Neutrophil (primary cell): Measurements from ENCODE around the gene LBH.

Experiments
- H3K27ac ChIP-seq: fragments of 200-600 bp; sonication (generic); 2 replicates; pipeline ENCODE4 v1.5.1; 2016; ENCODE audit warnings: mild to moderate bottlenecking, moderate library complexity
- H3K27me3 ChIP-seq: fragments of 200-600 bp; sonication (generic); 2 replicates; pipeline ENCODE4 v1.6.0; 2016; ENCODE audit warnings: mild to moderate bottlenecking
- H3K36me3 ChIP-seq: fragments of 200-600 bp; sonication (generic); 2 replicates; pipeline ENCODE4 v1.5.1; 2017
- H3K4me1 ChIP-seq, 2 experiments: fragments of 200-600 bp in 1 of 2; sonication (generic) in 1 of 2; 1 replicate in 1 of 2; 2 replicates in 1 of 2; pipeline versions ENCODE4 v1.5.1 to v1.6.1; 2013 to 2016; ENCODE audit warnings: low read depth in 1 of 2, low read length in 1 of 2, mild to moderate bottlenecking in 1 of 2, moderate library complexity in 1 of 2; ENCODE audit not compliant: control insufficient read depth in 1 of 2, insufficient read depth in 1 of 2
- H3K4me3 ChIP-seq, 2 experiments: fragments of 200-600 bp in 1 of 2; sonication (generic) in 1 of 2; 1 replicate in 1 of 2; 2 replicates in 1 of 2; pipeline ENCODE4 v1.5.1; 2013 to 2016; ENCODE audit warnings: low read depth in 1 of 2, low read length in 1 of 2, mild to moderate bottlenecking in 1 of 2, moderate library complexity in 1 of 2
- H3K9me3 ChIP-seq: fragments of 200-600 bp; sonication (generic); 2 replicates; pipeline ENCODE4 v1.5.1; 2016
- TF ChIP-seq, protein P1 (sequence below): fragments of 200-600 bp; sonication (generic); IDR thresholded peaks from 2 replicates; pipeline ENCODE4 v1.5.1; 2016; ENCODE audit warnings: antibody characterized with exemption

The LBH gene

GRCh38 chr2:30250421-30250820 is 19.1 kb downstream of the LBH start:
- no peak overlapping the region for H3K27ac ChIP-seq
- no peak overlapping the region for H3K4me3 ChIP-seq
- H3K9me3 ChIP-seq, result no peaks in the 10 kb centered on the region
- TF ChIP-seq, protein P1, sequence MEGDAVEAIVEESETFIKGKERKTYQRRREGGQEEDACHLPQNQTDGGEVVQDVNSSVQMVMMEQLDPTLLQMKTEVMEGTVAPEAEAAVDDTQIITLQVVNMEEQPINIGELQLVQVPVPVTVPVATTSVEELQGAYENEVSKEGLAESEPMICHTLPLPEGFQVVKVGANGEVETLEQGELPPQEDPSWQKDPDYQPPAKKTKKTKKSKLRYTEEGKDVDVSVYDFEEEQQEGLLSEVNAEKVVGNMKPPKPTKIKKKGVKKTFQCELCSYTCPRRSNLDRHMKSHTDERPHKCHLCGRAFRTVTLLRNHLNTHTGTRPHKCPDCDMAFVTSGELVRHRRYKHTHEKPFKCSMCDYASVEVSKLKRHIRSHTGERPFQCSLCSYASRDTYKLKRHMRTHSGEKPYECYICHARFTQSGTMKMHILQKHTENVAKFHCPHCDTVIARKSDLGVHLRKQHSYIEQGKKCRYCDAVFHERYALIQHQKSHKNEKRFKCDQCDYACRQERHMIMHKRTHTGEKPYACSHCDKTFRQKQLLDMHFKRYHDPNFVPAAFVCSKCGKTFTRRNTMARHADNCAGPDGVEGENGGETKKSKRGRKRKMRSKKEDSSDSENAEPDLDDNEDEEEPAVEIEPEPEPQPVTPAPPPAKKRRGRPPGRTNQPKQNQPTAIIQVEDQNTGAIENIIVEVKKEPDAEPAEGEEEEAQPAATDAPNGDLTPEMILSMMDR, result no peak
- H3K4me1 ChIP-seq, result no peaks in the 10 kb centered on the region
- no peaks in the 10 kb centered on the region for H3K36me3 ChIP-seq
- no peaks in the 10 kb centered on the region for H3K27me3 ChIP-seq

DNA sequence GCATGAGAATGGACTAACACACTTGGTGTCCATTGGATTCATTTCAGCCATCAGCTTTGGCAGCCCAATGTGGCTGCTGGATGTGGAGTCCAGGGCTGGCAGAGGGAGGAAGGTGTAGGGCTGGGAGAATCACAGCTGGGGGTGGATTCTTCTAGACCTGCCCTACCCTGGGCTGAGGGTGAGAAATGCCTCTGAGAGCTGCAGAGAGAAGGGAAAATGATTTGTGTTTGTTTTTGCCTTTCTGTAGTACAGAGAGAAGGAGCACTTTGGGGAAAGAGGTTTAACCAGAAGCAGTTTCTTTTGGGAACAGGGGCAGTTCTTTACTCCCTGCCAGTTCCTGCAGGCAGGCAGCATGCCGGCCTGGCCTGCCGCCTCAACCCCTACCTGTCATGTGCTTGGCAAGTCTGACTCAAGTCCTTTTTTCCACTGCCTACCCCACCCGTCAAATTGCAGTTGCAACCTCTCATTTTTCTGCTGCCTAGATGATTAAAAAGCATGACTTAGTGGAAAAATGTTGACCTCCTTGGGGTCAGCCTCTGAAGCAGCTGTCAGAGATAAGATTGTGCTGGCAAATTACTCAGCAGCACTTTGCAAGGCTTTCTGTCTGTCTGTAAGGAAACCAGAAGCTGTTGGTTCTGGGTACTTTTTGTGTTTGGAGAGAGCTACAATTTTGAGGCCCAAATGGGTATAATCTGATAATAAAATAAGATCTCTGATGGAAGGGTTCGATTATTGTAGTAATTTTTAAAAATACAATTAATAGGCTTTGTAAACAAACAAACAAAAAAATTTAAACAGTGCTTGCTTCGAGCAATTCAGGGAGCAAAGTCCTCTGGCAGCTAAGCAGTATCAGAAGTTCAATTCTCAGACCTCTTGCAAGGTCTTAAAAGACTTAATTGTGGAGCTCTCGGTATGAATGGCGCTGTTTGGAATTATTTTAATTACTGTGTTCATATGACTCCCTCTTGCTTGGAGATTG is 21.7 kb downstream of the LBH start:
- TF ChIP-seq, protein P1, result no peak
- H3K27ac ChIP-seq, result no peak overlapping the region
- no peaks in the 10 kb centered on the region for H3K27me3 ChIP-seq
- H3K36me3 ChIP-seq, result no peaks in the 10 kb centered on the region
- no peak overlapping the region for H3K4me3 ChIP-seq
- H3K9me3 ChIP-seq, result no peaks in the 10 kb centered on the region
- no peaks in the 10 kb centered on the region for H3K4me1 ChIP-seq

DNA sequence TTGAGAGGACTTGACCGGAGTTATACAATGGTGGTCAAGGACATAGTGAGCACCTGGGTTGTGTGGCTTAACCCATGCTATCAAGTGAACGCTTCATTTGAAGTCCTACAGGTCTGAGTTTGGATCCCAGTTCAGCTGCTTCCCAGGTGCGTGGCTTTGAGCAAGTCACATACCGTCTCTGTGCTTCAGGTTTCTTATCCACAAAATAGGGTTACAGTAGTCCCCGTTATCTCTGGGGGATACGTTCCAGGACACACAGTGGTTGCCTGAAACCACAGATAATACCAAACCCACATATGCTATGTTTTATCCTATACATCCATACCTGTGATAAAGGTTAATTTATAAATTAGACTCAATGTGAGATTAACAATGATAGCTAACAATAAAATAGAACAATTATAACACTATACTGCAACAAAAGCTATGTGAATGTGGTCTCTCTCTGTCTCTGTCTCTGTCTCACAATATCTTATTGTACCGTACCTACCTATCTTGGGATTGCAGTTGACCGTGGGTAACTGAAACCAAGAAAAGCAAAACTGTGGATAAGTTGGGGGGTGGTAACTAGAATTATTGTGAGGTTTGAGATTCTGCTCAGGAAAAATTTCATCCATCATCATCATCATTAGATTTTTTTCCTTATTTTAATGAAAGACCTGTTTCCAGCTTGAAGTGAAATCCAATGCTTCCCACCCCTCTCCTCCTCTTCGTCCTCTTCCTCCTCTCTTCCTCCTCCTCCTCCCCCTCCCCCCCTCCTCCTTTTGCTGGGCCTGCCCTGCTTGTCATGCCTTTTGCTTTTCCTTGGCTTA is 22.7 kb downstream of the LBH start:
- Histone ChIP-seq H3K36me3 (no peaks in the 10 kb centered on the region), H3K27ac (no peak overlapping the region), H3K4me1 (no peaks in the 10 kb centered on the region), H3K4me3 (no peak overlapping the region), H3K9me3 (no peaks in the 10 kb centered on the region), H3K27me3 (no peaks in the 10 kb centered on the region)
- TF ChIP-seq, protein P1, result no peak

GRCh38 chr2:30254685-30255001 is 23.3 kb downstream of the LBH start:
- TF ChIP-seq, protein P1, result no peak
- H3K4me1 ChIP-seq, result no peaks in the 10 kb centered on the region
- H3K9me3 ChIP-seq, result no peaks in the 10 kb centered on the region
- no peaks in the 10 kb centered on the region for H3K27me3 ChIP-seq
- no peak overlapping the region for H3K4me3 ChIP-seq
- H3K36me3 ChIP-seq, result no peaks in the 10 kb centered on the region
- H3K27ac ChIP-seq, result no peak overlapping the region

GRCh38 chr2:30255026-30255425 is 23.7 kb downstream of the LBH start:
- Histone ChIP-seq H3K36me3 (no peaks in the 10 kb centered on the region), H3K4me3 (no peak overlapping the region), H3K27ac (no peak overlapping the region), H3K9me3 (no peaks in the 10 kb centered on the region), H3K4me1 (no peaks in the 10 kb centered on the region), H3K27me3 (no peaks in the 10 kb centered on the region)
- TF ChIP-seq, protein P1, result no peak
